Mammary epithelial cell (primary cell): ENCODE measurements around the gene TRIM6.

Source experiments
- CTCF ChIP-seq, 2 donors: IDR thresholded peaks in 1 of 2; conservative IDR thresholded peaks in 1 of 2; 2 replicates each; pipeline ENCODE4 v1.5.1; 2011 to 2012; ENCODE audit warnings: inconsistent platforms in 2 of 2, low read length in 2 of 2, mild to moderate bottlenecking in 2 of 2, control low read depth in 1 of 2, low read depth in 1 of 2; ENCODE audit not compliant: insufficient read depth in 1 of 2; ENCODE audit errors: extremely low read depth in 1 of 2
- EZH2 ChIP-seq: IDR thresholded peaks from 2 replicates; pipeline ENCODE4 v1.6.1; 2012; ENCODE audit warnings: low read length, inconsistent platforms, borderline replicate concordance

GRCh38 chr11:5631969-5632635 is 35.7 kb downstream of the TRIM6 start:
- TF ChIP-seq CTCF (conservative IDR thresholded peaks at IDR 0.05 in 1 of 2, IDR thresholded peaks at IDR 0.05 in 1 of 2; ENCODE audit: extremely low read depth in 1 of 2, insufficient read depth in 1 of 2, low read depth in 1 of 2, low read length in 2 of 2) (no peak), EZH2 (no peak)
